Adrenal gland (tissue), 12 donors: ENCODE results near the gene CUEDC1. TPM values are rescaled to one million over a fixed set of nuclear protein-coding genes. Genes with fewer than 3 reads are reported as not detected.

Source experiments
- DNase-seq, 7 donors: peaks; one replicate each; pipeline ENCODE4 v3.0.0-alpha.2; 2019 to 2020
- H3K27ac ChIP-seq, 5 donors: fragments of 200-600 bp; sonication (generic) in 4 of 5; 1 replicate in 3 of 5; 2 replicates in 2 of 5; pipeline versions ENCODE4 v1.5.1 to v1.8.0; 2016 to 2020; ENCODE audit warnings: mild to moderate bottlenecking in 1 of 5
- H3K27me3 ChIP-seq: fragments of 200-600 bp; 2 replicates; pipeline ENCODE4 v1.8.0; 2021
- H3K36me3 ChIP-seq, 2 donors: fragments of 200-600 bp; replicated peaks in 1 of 2; 1 replicate in 1 of 2; 2 replicates in 1 of 2; pipeline versions ENCODE4 v1.5.1 to v1.8.0; 2018 to 2022
- H3K4me1 ChIP-seq, 2 donors: fragments of 200-600 bp; replicated peaks in 1 of 2; 1 replicate in 1 of 2; 2 replicates in 1 of 2; pipeline versions ENCODE4 v1.5.1 to v1.8.0; 2018 to 2021
- H3K4me3 ChIP-seq, 4 donors: fragments of 200-600 bp; sonication (generic) in 3 of 4; one replicate each; pipeline ENCODE4 v1.5.1; 2016 to 2018
- H3K9me3 ChIP-seq, 3 donors: fragments of 200-600 bp; sonication (generic) in 1 of 3; replicated peaks in 1 of 3; 1 replicate in 2 of 3; 2 replicates in 1 of 3; pipeline versions ENCODE4 v1.5.1 to v1.8.0; 2016 to 2021
- CTCF ChIP-seq, 6 experiments: fragments of 450-650 bp in 4 of 6; fragments of 200-600 bp in 2 of 6; sonication (generic) in 1 of 6; IDR thresholded peaks; 1 replicate in 5 of 6; 2 replicates in 1 of 6; pipeline versions ENCODE4 v1.5.1 to v1.8.0; 2016 to 2021; ENCODE audit warnings: antibody characterized with exemption in 6 of 6, mild to moderate bottlenecking in 2 of 6, moderate library complexity in 1 of 6
- POLR2A ChIP-seq, 2 donors: fragments of 450-650 bp; IDR thresholded peaks; one replicate each; pipeline ENCODE4 v1.6.1; 2017; ENCODE audit warnings: antibody characterized with exemption in 2 of 2, mild to moderate bottlenecking in 2 of 2, moderate library complexity in 1 of 2
- WGBS, 4 donors: extraction: QIAGEN DNeasy Blood & Tissue Kit in 2 of 4; methylation state at CpG; one replicate each; pipeline versions ENCODE4 v1.1.5 to v1.1.7; 2013 to 2017; 5-methylcytosine and 5-hydroxymethylcytosine counted together
- intact Hi-C, 2 donors: fragments of 100-400 bp; cut with DNase I; formaldehyde crosslinking; loops; one replicate each; pipeline versions ENCODE4 v1.14.1 to v1.15.0; 2022 to 2023
- polyA plus RNA-seq, 3 donors: library from polyadenylated mRNA; stranded (reverse); fragments of 200-250 nt in 2 of 3; fragments of 350-450 nt in 1 of 3; fragmentation: Illumina TruSeq in 1 of 3; extraction: RNeasy Lipid Tissue Mini Kit (QIAGEN cat#74804) in 1 of 3; gene quantifications; one replicate each; pipeline ENCODE4 v1.2.3, GENCODE V29; 2013 to 2014
- total RNA-seq, 9 donors: library from RNA; depleted of rRNA in 4 of 9; stranded (reverse); fragments of >200 nt in 4 of 9; fragments of 120-200 nt in 1 of 9; fragmentation: NEBNext Ultra II Directional in 1 of 9; extraction: Animal tissue kit (Norgen Biotek cat#: 25700) in 1 of 9; gene quantifications; one replicate each; pipeline versions ENCODE4 v1.1.0 to v1.2.4, GENCODE V29; 2013 to 2023
- donor health status: healthy with polysubstance abuse.
- donor health status: Bipolar disorder and iron deficiency.
- donor health status: DM: yes; HTN: yes; CAD: no.
- donor health status: DM: no; HTN: no; CAD: no.
- donor health status: DM: no; HTN: no; CAD: no.
- donor health status: DM: yes; HTN: yes; CAD: no.

CUEDC1 gene
- total and polyA plus RNA-seq, 12 donors: 9.4 to 47.3 (median 39.0) TPM

- DNase-seq: no peak
- H3K27ac ChIP-seq: peak overlapping the region; percentile 64 to 94 (median 88)
- no peaks in the 10 kb centered on the region for H3K9me3 ChIP-seq
- intact Hi-C loops: loop anchor here in 1 of 2 donors (10.0 kb wide), 1 partner anchor 246 kb away; no protein-coding TSS in a partner anchor
- TF ChIP-seq POLR2A (IDR thresholded peaks at IDR 0.05) (no peak), CTCF (IDR thresholded peaks at IDR 0.05) (no peak)
- peaks cover 43 to 67% of the 10 kb centered on the region in 2 donors for H3K4me1 ChIP-seq
- peaks cover 0 to 18% of the 10 kb centered on the region in 2 donors for H3K36me3 ChIP-seq
- no peaks in the 10 kb centered on the region for H3K27me3 ChIP-seq
- WGBS, 4 donors: 74 to 85% (median 79%) methylated on average over 7 to 13 of the region's 13 CpGs
- no peak overlapping the region for H3K4me3 ChIP-seq
Observed at GRCh38 chr17:57868910-57869616, 86.1 kb downstream of the CUEDC1 start.

GRCh38 chr17:57868007-57868909, 87.0 kb downstream of the CUEDC1 start:
- peak in 5 of 6 experiments; percentile 44 to 68 (median 56) for TF ChIP-seq CTCF (IDR thresholded peaks at IDR 0.05)
- TF ChIP-seq POLR2A (IDR thresholded peaks at IDR 0.05): peak in 1 of 2 donors; percentile 31
- peak; percentile 80 to 90 (median 87) for DNase-seq
- no peaks in the 10 kb centered on the region for H3K9me3 ChIP-seq
- peak overlapping the region; percentile 64 to 94 (median 88) for H3K27ac ChIP-seq
- WGBS, 4 donors: 15 to 21% (median 16%) methylated on average over 15 to 23 of the region's 23 CpGs
- H3K36me3 ChIP-seq: peaks cover 0 to 18% of the 10 kb centered on the region in 2 donors
- peaks cover 43 to 59% of the 10 kb centered on the region in 2 donors for H3K4me1 ChIP-seq
- H3K27me3 ChIP-seq: no peaks in the 10 kb centered on the region
- intact Hi-C loops: loop anchor here in 1 of 2 donors (10.0 kb wide), 1 partner anchor 247 kb away; no protein-coding TSS in a partner anchor
- no peak overlapping the region for H3K4me3 ChIP-seq

DNA sequence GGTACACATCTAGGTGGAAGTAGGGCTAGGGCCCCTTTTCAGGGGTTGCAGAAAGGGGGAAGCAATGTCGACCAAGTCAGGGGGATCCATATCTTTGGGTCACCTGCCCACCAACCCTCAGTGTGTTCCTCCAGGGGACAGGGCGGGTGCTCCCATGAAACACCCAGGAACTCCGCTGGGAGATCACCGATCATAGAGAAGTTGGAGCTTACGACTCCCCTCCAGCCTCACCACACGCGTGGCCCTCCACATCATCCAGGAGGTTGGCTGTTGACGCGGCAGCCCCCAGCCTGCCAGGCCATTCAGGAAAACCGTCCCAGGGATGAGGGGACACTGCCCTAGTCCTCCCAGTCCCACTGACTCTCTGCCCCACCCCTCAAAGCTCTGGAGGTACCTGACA, 88.1 kb downstream of the CUEDC1 start:
- Histone ChIP-seq H3K36me3 (peaks cover 0 to 13% of the 10 kb centered on the region in 2 donors), H3K4me3 (no peak overlapping the region), H3K9me3 (no peaks in the 10 kb centered on the region), H3K4me1 (peaks cover 44 to 53% of the 10 kb centered on the region in 2 donors), H3K27ac (peak overlapping the region in 3 of 5 donors; percentile 88 to 94 (median 89)), H3K27me3 (no peaks in the 10 kb centered on the region)
- DNase-seq: no peak
- intact Hi-C loops: loop anchor here in 1 of 2 donors (10.0 kb wide), 1 partner anchor 248 kb away; no protein-coding TSS in a partner anchor
- 89 to 100% (median 96%) methylated on average over 6 to 10 of the region's 10 CpGs for WGBS, 4 donors
- TF ChIP-seq POLR2A (IDR thresholded peaks at IDR 0.05) (no peak), CTCF (IDR thresholded peaks at IDR 0.05) (no peak)

DNA sequence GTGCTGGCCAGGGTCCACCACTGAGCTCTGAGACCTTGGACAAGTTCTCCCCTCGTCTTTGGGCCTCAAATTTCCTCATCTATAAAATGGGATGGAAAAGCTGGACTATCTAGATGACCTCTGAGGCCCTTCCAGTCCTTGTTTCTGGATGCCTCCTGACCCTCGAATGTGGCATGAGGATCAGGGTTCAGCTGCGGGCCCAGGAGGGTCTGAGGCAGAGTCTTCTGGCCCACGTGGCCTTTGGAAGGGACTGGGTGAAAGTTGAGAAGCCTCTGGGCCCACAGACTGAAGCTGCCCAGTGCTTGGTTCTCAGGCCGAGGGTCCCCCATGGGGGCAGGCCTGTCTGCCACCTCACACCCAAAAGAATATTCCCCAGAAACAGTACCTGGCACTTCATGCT, 88.5 kb downstream of the CUEDC1 start:
- H3K27me3 ChIP-seq: no peaks in the 10 kb centered on the region
- WGBS, 4 donors: 83 to 95% (median 88%) methylated on average over 3 to 5 of the region's 5 CpGs
- no peak for TF ChIP-seq CTCF (IDR thresholded peaks at IDR 0.05)
- TF ChIP-seq POLR2A (IDR thresholded peaks at IDR 0.05): no peak
- H3K4me3 ChIP-seq: no peak overlapping the region
- peak overlapping the region in 3 of 5 donors; percentile 88 to 94 (median 89) for H3K27ac ChIP-seq
- intact Hi-C loops: loop anchor here in 1 of 2 donors (10.0 kb wide), 1 partner anchor 248 kb away; no protein-coding TSS in a partner anchor
- H3K9me3 ChIP-seq: no peaks in the 10 kb centered on the region
- DNase-seq: peak in 1 of 7 donors; percentile 5
- peaks cover 44 to 51% of the 10 kb centered on the region in 2 donors for H3K4me1 ChIP-seq
- peaks cover 0 to 9% of the 10 kb centered on the region in 2 donors for H3K36me3 ChIP-seq
